IMR-90 (cell line): ENCODE results near the gene LIPG.

Experiments used
- MAZ ChIP-seq: IDR thresholded peaks from 2 replicates; pipeline ENCODE4 v1.6.1; 2012; ENCODE audit warnings: low read depth, mild to moderate bottlenecking, low read length, improper control_type of control experiment, moderate library complexity, borderline replicate concordance
- POLR2A ChIP-seq: IDR thresholded peaks from 2 replicates; pipeline ENCODE4 v1.6.1; 2012; ENCODE audit warnings: mild to moderate bottlenecking, low read depth, low read length
- RFX5 ChIP-seq: IDR thresholded peaks from 2 replicates; pipeline ENCODE4 v1.8.0; 2012; ENCODE audit warnings: low read depth, mild to moderate bottlenecking, low read length, moderate library complexity
- TF ChIP-seq, protein P1 (sequence below): conservative IDR thresholded peaks from 2 replicates; pipeline ENCODE4 v1.5.1; 2012; ENCODE audit warnings: mild to moderate bottlenecking, low read depth, low read length, improper control_type of control experiment

DNA sequence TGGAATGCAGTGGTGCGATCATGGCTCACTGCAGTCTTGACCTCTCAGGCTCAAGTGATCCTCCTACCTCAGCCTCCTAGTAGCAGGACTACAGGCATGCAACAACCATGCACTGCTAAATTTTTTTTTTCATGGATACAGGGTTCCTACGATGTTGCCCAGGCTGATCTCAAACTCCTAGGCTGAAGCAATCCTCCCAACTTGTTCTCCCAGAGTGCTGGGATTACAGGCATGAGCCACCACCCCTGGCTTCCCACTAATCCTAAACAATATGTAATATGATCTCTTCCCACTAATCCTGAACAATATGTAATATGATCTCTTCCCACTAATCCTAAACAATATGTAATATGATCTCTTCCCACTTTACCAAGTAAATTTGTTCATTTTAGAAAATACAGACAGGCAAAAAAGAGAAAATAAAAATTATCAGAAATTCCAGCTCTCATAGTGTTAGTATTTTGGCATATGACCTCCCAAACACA lies 41.2 kb upstream of the LIPG start:
- TF ChIP-seq POLR2A, result no peak
- TF ChIP-seq, protein P1, sequence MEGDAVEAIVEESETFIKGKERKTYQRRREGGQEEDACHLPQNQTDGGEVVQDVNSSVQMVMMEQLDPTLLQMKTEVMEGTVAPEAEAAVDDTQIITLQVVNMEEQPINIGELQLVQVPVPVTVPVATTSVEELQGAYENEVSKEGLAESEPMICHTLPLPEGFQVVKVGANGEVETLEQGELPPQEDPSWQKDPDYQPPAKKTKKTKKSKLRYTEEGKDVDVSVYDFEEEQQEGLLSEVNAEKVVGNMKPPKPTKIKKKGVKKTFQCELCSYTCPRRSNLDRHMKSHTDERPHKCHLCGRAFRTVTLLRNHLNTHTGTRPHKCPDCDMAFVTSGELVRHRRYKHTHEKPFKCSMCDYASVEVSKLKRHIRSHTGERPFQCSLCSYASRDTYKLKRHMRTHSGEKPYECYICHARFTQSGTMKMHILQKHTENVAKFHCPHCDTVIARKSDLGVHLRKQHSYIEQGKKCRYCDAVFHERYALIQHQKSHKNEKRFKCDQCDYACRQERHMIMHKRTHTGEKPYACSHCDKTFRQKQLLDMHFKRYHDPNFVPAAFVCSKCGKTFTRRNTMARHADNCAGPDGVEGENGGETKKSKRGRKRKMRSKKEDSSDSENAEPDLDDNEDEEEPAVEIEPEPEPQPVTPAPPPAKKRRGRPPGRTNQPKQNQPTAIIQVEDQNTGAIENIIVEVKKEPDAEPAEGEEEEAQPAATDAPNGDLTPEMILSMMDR, result no peak
- no peak for TF ChIP-seq RFX5
- no peak for TF ChIP-seq MAZ
